Panc1 (cell line): ENCODE results near the gene TULP4.

Source experiments
- CTCF ChIP-seq: fragments of 450-650 bp; IDR thresholded peaks from 2 replicates; pipeline ENCODE4 v1.5.1; 2017; ENCODE audit warnings: mild to moderate bottlenecking
- POLR2AphosphoS5 ChIP-seq: IDR thresholded peaks from 2 replicates; pipeline ENCODE4 v1.6.1; 2012; ENCODE audit warnings: mild to moderate bottlenecking, low read depth, low read length, moderate library complexity
- REST ChIP-seq, 2 experiments: IDR thresholded peaks; 2 replicates each; pipeline ENCODE4 v1.6.1; 2011 to 2012; ENCODE audit warnings: low read depth in 2 of 2, control low read depth in 1 of 2, low read length in 1 of 2, mild to moderate bottlenecking in 1 of 2, moderate library complexity in 1 of 2; ENCODE audit not compliant: insufficient read depth in 1 of 2
- TCF7L2 ChIP-seq: IDR thresholded peaks from 2 replicates; pipeline ENCODE4 v1.6.1; 2011; ENCODE audit warnings: mild to moderate bottlenecking, low read depth, low read length, inconsistent platforms

GRCh38 chr6:158437571-158437970 lies 125.3 kb downstream of the TULP4 start:
- TF ChIP-seq CTCF (no peak), TCF7L2 (no peak), POLR2AphosphoS5 (no peak), REST (IDR thresholded peaks at IDR 0.05; ENCODE audit: insufficient read depth in 1 of 2, low read depth in 2 of 2, low read length in 1 of 2) (no peak)
